T47D (cell line): ENCODE measurements around the gene PDAP1.
"Not testable (repeated sequence)": the region's sequence is repeated elsewhere in the genome, so short reads cannot be mapped to it uniquely, and the experiment has no call there.

Experiments used
- DNase-seq, 2 experiments: peaks; one replicate each; pipeline versions ENCODE4 v3.0.0 to v3.0.0-alpha.2; 2011 to 2012; ENCODE audit warnings: low read depth in 1 of 2, low spot score in 1 of 2
- JUND ChIP-seq: IDR thresholded peaks from 2 replicates; pipeline ENCODE4 v1.6.1; 2012; ENCODE audit warnings: low read depth
- in situ Hi-C: cut with HindIII; loops from 2 replicates; pipeline ENCODE4 v1.10.0; 2016; ENCODE audit warnings: low sequenced_read_pairs, low pct_unique_long_range_greater_than_20kb

PDAP1 gene

GRCh38 chr7:99359465-99360154, 48.8 kb downstream of the PDAP1 start:
- in situ Hi-C loops = no loop called here
- no peak for TF ChIP-seq JUND
- no peak for DNase-seq

- DNase-seq, in situ Hi-C loops: not testable (repeated sequence)
Measured at GRCh38 chr7:99358521-99358920, 49.9 kb downstream of the PDAP1 start.

DNA sequence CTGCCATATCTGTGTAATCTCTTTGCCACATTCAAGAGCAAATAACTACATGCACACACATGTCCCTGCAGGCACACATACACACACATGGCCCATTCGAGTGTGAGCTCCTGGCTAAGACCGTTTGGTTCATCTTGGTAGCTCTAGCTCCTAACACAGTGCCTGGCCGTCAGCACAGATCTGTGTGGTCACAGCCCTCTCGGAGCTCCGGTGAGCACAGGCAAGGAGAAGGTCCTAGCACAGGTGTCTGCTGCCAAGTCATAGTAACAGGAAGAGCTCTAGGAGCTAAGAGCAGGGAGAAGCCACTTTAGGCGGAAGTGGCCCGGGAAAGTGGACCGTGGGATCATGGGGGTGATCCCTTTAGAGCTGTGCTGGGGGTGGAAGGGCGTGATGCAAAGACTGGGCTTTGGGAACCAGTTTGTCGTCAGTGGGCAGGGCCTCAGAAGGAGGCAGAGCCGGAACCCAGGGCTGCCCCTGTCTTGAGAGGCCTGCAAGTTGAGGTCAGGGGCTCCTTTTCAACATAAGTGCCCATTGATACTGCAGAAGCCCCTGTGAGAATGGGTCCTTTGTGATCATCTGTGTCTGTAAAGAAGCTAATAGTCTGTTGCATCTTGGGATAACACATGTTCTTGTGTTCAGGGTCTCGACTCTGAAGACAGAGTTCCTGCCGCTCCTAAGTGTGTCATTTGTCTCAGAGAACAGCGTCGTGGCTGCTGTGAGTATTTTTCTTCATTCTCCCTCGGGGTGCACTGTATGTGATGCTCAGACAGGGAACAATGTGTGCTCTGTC, 50.5 kb downstream of the PDAP1 start:
- DNase-seq = no peak
- in situ Hi-C loops = no loop called here
- TF ChIP-seq JUND = no peak

DNA sequence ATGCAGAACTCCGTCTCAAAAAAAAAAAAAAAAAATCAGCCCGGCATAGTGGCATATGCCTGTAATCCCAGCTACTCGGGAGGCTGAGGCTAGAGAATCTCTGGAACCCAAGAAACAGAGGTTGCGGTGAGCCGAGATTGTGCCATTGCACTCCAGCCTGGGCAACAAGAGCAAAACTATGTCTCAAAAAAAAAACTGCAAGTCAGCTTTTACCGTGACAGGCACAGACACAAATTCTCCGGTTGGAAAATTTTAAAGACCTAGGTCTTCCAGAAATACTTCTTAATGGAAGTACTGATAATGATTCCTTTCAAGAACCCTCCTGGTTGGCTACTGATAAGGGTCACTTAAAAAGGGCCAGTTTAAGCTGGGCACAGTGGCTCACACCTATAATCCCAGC, 53.3 kb downstream of the PDAP1 start:
- TF ChIP-seq JUND = no peak
- in situ Hi-C loops = no loop called here
- DNase-seq = no peak

DNA sequence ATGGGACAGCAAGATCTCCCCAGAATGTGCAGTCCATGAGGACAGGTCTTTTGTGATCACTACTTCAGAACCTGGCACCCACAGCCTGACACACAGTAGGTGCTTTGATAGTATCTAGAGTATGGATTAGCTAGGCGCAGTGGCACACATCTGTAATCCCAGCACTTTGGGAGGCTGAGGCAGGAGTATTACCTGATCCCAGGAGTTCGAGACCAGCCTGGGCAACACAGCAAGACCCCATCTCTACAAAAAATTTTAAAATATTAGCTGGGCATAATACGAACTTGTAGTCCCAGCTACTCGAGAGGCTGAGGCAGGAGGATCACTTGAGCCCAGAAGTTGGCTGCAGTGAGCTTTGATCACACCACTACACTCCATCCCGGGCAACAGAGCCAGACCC, 56.1 kb downstream of the PDAP1 start:
- DNase-seq = no peak
- in situ Hi-C loops = no loop called here
- TF ChIP-seq JUND = no peak

DNA sequence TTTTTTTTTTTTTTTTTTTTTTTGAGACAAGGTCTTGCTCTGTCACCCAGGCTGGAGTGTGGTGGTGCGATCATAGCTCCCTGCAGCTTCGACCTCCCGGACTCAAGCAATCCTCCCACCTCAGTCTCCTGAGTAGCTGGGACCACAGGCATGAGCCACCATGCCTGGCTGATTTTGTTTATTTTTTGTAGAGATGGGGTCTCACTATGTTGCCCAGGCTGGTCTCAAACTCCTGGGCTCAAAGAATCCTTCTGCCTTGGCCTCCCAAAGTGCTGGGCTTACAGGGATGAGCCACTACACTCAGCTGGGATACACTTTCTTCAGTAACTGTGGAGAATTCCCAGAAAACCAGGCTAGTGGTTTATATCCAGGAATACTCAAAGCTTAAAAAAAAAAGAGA, 57.8 kb downstream of the PDAP1 start:
- in situ Hi-C loops, DNase-seq: not testable (repeated sequence)
